ENCODE results near the gene NOXA1. TPM values are rescaled to one million over a fixed set of nuclear protein-coding genes. Genes with fewer than 3 reads are reported as not detected.

The NOXA1 gene
- polyA plus RNA-seq, 1 donor (not counting 4 experiments of a cell fraction or from before 2014, with no cell fraction given) = 0.09 TPM

- Histone ChIP-seq H3K4me1 (ENCODE audit: control insufficient read depth, extremely low read depth, insufficient read depth, low read length) (peaks cover 11% of the 10 kb centered on the region), H3K27ac (ENCODE audit: control insufficient read depth, insufficient read depth, low read length) (no peak overlapping the region), H2AFZ (ENCODE audit: control insufficient read depth, low read length) (no peak overlapping the region), H4K20me1 (ENCODE audit: control insufficient read depth, extremely low read depth, insufficient read depth, low read length) (no peaks in the 10 kb centered on the region), H3K36me3 (ENCODE audit: control insufficient read depth in 2 of 2, extremely low read depth in 1 of 2, insufficient read depth in 2 of 2, low read length in 2 of 2) (no peaks in the 10 kb centered on the region), H3K79me2 (ENCODE audit: control insufficient read depth, insufficient read depth, low read length) (peaks cover 23% of the 10 kb centered on the region), H3K9me3 (ENCODE audit: control insufficient read depth, low read depth, low read length) (no peaks in the 10 kb centered on the region), H3K9ac (ENCODE audit: control insufficient read depth, extremely low read depth, insufficient read depth, low read length) (peak overlapping the region; percentile 9), H3K4me3 (ENCODE audit: control insufficient read depth in 2 of 3, extremely low read depth in 1 of 3, insufficient read depth in 2 of 3, low read depth in 1 of 3, low read length in 3 of 3) (peak overlapping the region in 1 of 3 experiments; percentile 6), H3K4me2 (ENCODE audit: control insufficient read depth, extremely low read depth, insufficient read depth, low read depth, low read length) (no peak overlapping the region), H3K9me1 (ENCODE audit: control insufficient read depth, extremely low read depth, insufficient read depth, low read length) (no peaks in the 10 kb centered on the region), H3K27me3 (ENCODE audit: control insufficient read depth, extremely low read depth, insufficient read depth, low read length) (no peaks in the 10 kb centered on the region)
- no peak for DNase-seq (ENCODE audit: low read depth, low spot score)
- TF ChIP-seq, protein P1, sequence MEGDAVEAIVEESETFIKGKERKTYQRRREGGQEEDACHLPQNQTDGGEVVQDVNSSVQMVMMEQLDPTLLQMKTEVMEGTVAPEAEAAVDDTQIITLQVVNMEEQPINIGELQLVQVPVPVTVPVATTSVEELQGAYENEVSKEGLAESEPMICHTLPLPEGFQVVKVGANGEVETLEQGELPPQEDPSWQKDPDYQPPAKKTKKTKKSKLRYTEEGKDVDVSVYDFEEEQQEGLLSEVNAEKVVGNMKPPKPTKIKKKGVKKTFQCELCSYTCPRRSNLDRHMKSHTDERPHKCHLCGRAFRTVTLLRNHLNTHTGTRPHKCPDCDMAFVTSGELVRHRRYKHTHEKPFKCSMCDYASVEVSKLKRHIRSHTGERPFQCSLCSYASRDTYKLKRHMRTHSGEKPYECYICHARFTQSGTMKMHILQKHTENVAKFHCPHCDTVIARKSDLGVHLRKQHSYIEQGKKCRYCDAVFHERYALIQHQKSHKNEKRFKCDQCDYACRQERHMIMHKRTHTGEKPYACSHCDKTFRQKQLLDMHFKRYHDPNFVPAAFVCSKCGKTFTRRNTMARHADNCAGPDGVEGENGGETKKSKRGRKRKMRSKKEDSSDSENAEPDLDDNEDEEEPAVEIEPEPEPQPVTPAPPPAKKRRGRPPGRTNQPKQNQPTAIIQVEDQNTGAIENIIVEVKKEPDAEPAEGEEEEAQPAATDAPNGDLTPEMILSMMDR (optimal IDR thresholded peaks at IDR 0.05 in 1 of 3, IDR thresholded peaks at IDR 0.05 in 1 of 3, conservative IDR thresholded peaks at IDR 0.05 in 1 of 3; ENCODE audit: extremely low read depth in 1 of 3, insufficient read depth in 2 of 3, low read length in 3 of 3) = no peak
- TF ChIP-seq EZH2 (IDR thresholded peaks at IDR 0.05; ENCODE audit: low read length) = no peak
- dilution Hi-C loops (cut with MboI; ENCODE audit: extremely low pct_ligation_motif_present, low sequenced_read_pairs) = no loop called here
- no peak for FAIRE-seq
Measured at GRCh38 chr9:137417161-137418021, 5.8 kb upstream of the NOXA1 start.

DNA sequence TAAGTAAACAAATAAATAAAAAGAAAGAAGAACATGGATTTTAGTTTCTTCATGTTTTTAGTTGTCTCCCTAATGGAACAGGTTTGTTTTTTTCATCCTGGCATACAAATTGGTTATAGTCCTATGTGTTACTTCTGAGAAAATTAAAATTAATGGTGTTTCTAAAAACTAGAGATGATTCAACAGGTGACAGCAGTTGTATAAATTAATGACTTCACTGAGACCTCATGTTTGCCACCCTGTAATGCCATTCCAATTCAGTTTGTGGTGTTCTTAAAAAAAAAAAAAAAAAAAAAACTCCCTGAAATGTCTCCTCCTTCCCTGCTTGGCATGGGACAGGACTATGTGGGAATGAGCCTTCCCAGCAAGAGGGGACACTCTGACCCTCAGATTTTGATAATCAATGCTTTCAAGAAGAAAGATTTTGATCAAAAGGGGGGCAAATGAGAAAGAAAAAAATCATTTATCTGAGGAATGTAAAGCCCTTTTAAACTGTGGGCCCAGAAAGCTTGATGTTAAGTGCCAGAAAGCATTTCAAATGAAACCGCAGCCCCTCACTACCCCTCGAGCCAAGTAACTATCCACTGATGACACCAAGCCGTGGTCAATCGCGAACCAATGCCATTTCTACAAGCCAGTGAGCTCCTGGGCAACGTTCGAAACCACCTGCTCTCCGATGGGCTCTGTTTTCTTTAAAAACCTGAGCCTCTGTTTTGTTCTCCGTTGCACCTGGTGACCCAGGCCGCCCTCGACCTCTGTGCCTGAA, 1.2 kb upstream of the NOXA1 start:
- Histone ChIP-seq H3K4me1 (ENCODE audit: control insufficient read depth, extremely low read depth, insufficient read depth, low read length) (peaks cover 25% of the 10 kb centered on the region), H2AFZ (ENCODE audit: control insufficient read depth, low read length) (peak overlapping the region; percentile 85), H3K9me3 (ENCODE audit: control insufficient read depth, low read depth, low read length) (no peaks in the 10 kb centered on the region), H3K27me3 (ENCODE audit: control insufficient read depth, extremely low read depth, insufficient read depth, low read length) (no peaks in the 10 kb centered on the region), H3K4me3 (ENCODE audit: control insufficient read depth in 2 of 3, extremely low read depth in 1 of 3, insufficient read depth in 2 of 3, low read depth in 1 of 3, low read length in 3 of 3) (peak overlapping the region; percentile 58 to 97 (median 94)), H3K36me3 (ENCODE audit: control insufficient read depth in 2 of 2, extremely low read depth in 1 of 2, insufficient read depth in 2 of 2, low read length in 2 of 2) (no peaks in the 10 kb centered on the region), H4K20me1 (ENCODE audit: control insufficient read depth, extremely low read depth, insufficient read depth, low read length) (no peaks in the 10 kb centered on the region), H3K9ac (ENCODE audit: control insufficient read depth, extremely low read depth, insufficient read depth, low read length) (peak overlapping the region; percentile 80), H3K79me2 (ENCODE audit: control insufficient read depth, insufficient read depth, low read length) (peaks cover 19% of the 10 kb centered on the region), H3K9me1 (ENCODE audit: control insufficient read depth, extremely low read depth, insufficient read depth, low read length) (no peaks in the 10 kb centered on the region), H3K4me2 (ENCODE audit: control insufficient read depth, extremely low read depth, insufficient read depth, low read depth, low read length) (peak overlapping the region; percentile 99), H3K27ac (ENCODE audit: control insufficient read depth, insufficient read depth, low read length) (peak overlapping the region; percentile 66)
- TF ChIP-seq, protein P1 (optimal IDR thresholded peaks at IDR 0.05 in 1 of 3, IDR thresholded peaks at IDR 0.05 in 1 of 3, conservative IDR thresholded peaks at IDR 0.05 in 1 of 3; ENCODE audit: extremely low read depth in 1 of 3, insufficient read depth in 2 of 3, low read length in 3 of 3) = no peak
- TF ChIP-seq EZH2 (IDR thresholded peaks at IDR 0.05; ENCODE audit: low read length) = no peak
- FAIRE-seq = no peak
- DNase-seq (ENCODE audit: low read depth, low spot score) = no peak
- dilution Hi-C loops (cut with MboI; ENCODE audit: extremely low pct_ligation_motif_present, low sequenced_read_pairs) = no loop called here

Data from keratinocyte (primary cell).